HG03108 (cell line): ENCODE results near the gene IFNA5.

Source experiments
- ATAC-seq: cut with Tn5 transposase; IDR thresholded peaks from one replicate; pipeline ENCODE4 v1.9.1; 2021; ENCODE audit warnings: moderate library complexity; ENCODE audit not compliant: unreplicated experiment

IFNA5 gene

GRCh38 chr9:21294904-21295538 is 10.1 kb downstream of the IFNA5 start:
- peak; percentile 68 for ATAC-seq

- no peak for ATAC-seq
These were observed 10.7 kb downstream of the IFNA5 start for GRCh38 chr9:21294364-21294774.

- no peak for ATAC-seq
These were observed 15.3 kb downstream of the IFNA5 start for GRCh38 chr9:21289848-21290247.

GRCh38 chr9:21287280-21287679 is 17.8 kb downstream of the IFNA5 start:
- ATAC-seq: no peak

- ATAC-seq: no peak
These were observed 18.5 kb downstream of the IFNA5 start for GRCh38 chr9:21286659-21287058.

GRCh38 chr9:21286099-21286498 is 19.0 kb downstream of the IFNA5 start:
- no peak for ATAC-seq

- no peak for ATAC-seq
These were observed 23.8 kb downstream of the IFNA5 start for GRCh38 chr9:21281275-21281674.

- ATAC-seq: no peak
These were observed 36.8 kb downstream of the IFNA5 start for GRCh38 chr9:21268347-21268657.

GRCh38 chr9:21267485-21268346 is 37.4 kb downstream of the IFNA5 start:
- peak; percentile 47 for ATAC-seq

GRCh38 chr9:21266733-21267484 is 38.2 kb downstream of the IFNA5 start:
- peak; percentile 42 for ATAC-seq

- peak; percentile 38 for ATAC-seq
These were observed 39.5 kb downstream of the IFNA5 start for GRCh38 chr9:21265421-21266189.

- ATAC-seq: no peak
These were observed 49.4 kb downstream of the IFNA5 start for GRCh38 chr9:21255538-21256212.
